H1 (cell line): ENCODE results near the gene PPP4R1. TPM values are rescaled to one million over a fixed set of nuclear protein-coding genes. Genes with fewer than 3 reads are reported as not detected.

Source experiments
- CTCF ChIA-PET: fragments of 300-600 bp; sonication (Branson Sonifier 250); formaldehyde crosslinking; loops from one replicate; lab custom pipeline; 2021; ENCODE audit not compliant: partially characterized antibody; lab: Charles Lee
- POLR2A ChIA-PET: fragments of 300-600 bp; sonication (Branson Sonifier 250); formaldehyde crosslinking; loops from one replicate; lab custom pipeline; 2021; ENCODE audit warnings: inconsistent platforms; ENCODE audit not compliant: partially characterized antibody; lab: Charles Lee
- DNase-seq, 2 experiments: peaks; one replicate each; pipeline versions ENCODE4 v3.0.0 to v3.0.0-alpha.2; 2010 to 2022; ENCODE audit warnings: low spot score in 2 of 2, low read depth in 1 of 2, mixed read lengths in 1 of 2
- FAIRE-seq: peaks from 2 replicates; lab custom pipeline; 2011; peaks lifted over from hg19 to GRCh38; lab: Jason Lieb, UNC
- H2AFZ ChIP-seq: 2 replicates; pipeline ENCODE4 v1.8.1; 2012; ENCODE audit warnings: low read length, inconsistent platforms
- H2AK5ac ChIP-seq: 2 replicates; pipeline ENCODE4 v1.6.1; 2013; ENCODE audit warnings: low read depth, low read length
- H2BK120ac ChIP-seq: replicated peaks from 2 replicates; pipeline ENCODE3; 2013; ENCODE audit warnings: low read depth, low read length, inconsistent platforms
- H2BK12ac ChIP-seq: 2 replicates; pipeline ENCODE4 v1.6.1; 2013; ENCODE audit warnings: low read depth, low read length
- H2BK15ac ChIP-seq: 2 replicates; pipeline ENCODE4 v1.6.1; 2013; ENCODE audit warnings: low read length
- H2BK20ac ChIP-seq: 2 replicates; pipeline ENCODE4 v1.6.1; 2013; ENCODE audit warnings: low read length
- H2BK5ac ChIP-seq: 2 replicates; pipeline ENCODE4 v1.6.1; 2013; ENCODE audit warnings: low read depth, low read length
- H3K14ac ChIP-seq: 2 replicates; pipeline ENCODE4 v1.6.1; 2013; ENCODE audit warnings: inconsistent platforms; ENCODE audit not compliant: insufficient read length
- H3K18ac ChIP-seq: 2 replicates; pipeline ENCODE4 v1.6.1; 2013; ENCODE audit warnings: low read length; ENCODE audit errors: extremely low read depth
- H3K23ac ChIP-seq: 2 replicates; pipeline ENCODE4 v1.6.1; 2013; ENCODE audit warnings: inconsistent platforms; ENCODE audit not compliant: insufficient read length
- H3K23me2 ChIP-seq: 2 replicates; pipeline ENCODE4 v1.6.1; 2013; ENCODE audit warnings: low read depth, low read length
- H3K27ac ChIP-seq: 2 replicates; pipeline ENCODE4 v1.6.1; 2011; ENCODE audit warnings: low read depth, low read length, inconsistent platforms
- H3K27me3 ChIP-seq, 4 experiments: replicated peaks in 1 of 4; 1 replicate in 1 of 4; 2 replicates in 3 of 4; pipeline versions ENCODE4 v1.6.1 to v1.8.1; 2011 to 2013; ENCODE audit warnings: low read length in 3 of 4, mild to moderate bottlenecking in 3 of 4, inconsistent platforms in 2 of 4, mixed read lengths in 2 of 4, moderate library complexity in 1 of 4; ENCODE audit not compliant: control insufficient read depth in 3 of 4, insufficient read depth in 3 of 4; ENCODE audit errors: extremely low read depth in 1 of 4
- H3K36me3 ChIP-seq, 4 experiments: 2 replicates each; pipeline versions ENCODE4 v1.6.1 to v1.8.1; 2011 to 2013; ENCODE audit warnings: mild to moderate bottlenecking in 4 of 4, low read length in 3 of 4, moderate library complexity in 2 of 4, control low read depth in 1 of 4, inconsistent platforms in 1 of 4; ENCODE audit not compliant: insufficient read depth in 4 of 4, control insufficient read depth in 2 of 4
- H3K4ac ChIP-seq: replicated peaks from 2 replicates; pipeline ENCODE3; 2013; ENCODE audit warnings: low read length, low read depth, mixed read lengths, inconsistent platforms; ENCODE audit not compliant: insufficient read length
- H3K4me1 ChIP-seq, 4 experiments: replicated peaks in 1 of 4; 1 replicate in 1 of 4; 2 replicates in 3 of 4; pipeline versions ENCODE4 v1.6.1 to v1.8.1; 2011 to 2013; ENCODE audit warnings: low read length in 3 of 4, inconsistent platforms in 2 of 4, mixed read lengths in 1 of 4; ENCODE audit not compliant: insufficient read depth in 4 of 4, control insufficient read depth in 3 of 4
- H3K4me2 ChIP-seq, 2 experiments: 2 replicates each; pipeline versions ENCODE4 v1.6.1 to v1.8.1; 2011 to 2013; ENCODE audit warnings: low read depth in 2 of 2, low read length in 2 of 2, control low read depth in 1 of 2, inconsistent platforms in 1 of 2, mild to moderate bottlenecking in 1 of 2; ENCODE audit not compliant: insufficient read depth in 1 of 2
- H3K4me3 ChIP-seq, 4 experiments: fragments of 200-600, 300-600 bp in 1 of 4; sonication (generic), shearing (Covaris generic), sonication (Bioruptor Twin) in 1 of 4; 2 replicates each; pipeline versions ENCODE4 v1.5.1 to v1.8.1; 2011 to 2016; ENCODE audit warnings: low read length in 4 of 4, low read depth in 3 of 4, control low read depth in 2 of 4, inconsistent platforms in 2 of 4, mild to moderate bottlenecking in 2 of 4, mixed read lengths in 1 of 4, moderate library complexity in 1 of 4; ENCODE audit not compliant: insufficient read depth in 2 of 4; ENCODE audit errors: extremely low read depth in 1 of 4
- H3K56ac ChIP-seq: replicated peaks from 2 replicates; pipeline ENCODE3; 2013; ENCODE audit warnings: low read depth, mild to moderate bottlenecking, mixed read lengths, low read length, inconsistent platforms; ENCODE audit not compliant: insufficient read length
- H3K79me1 ChIP-seq: 2 replicates; pipeline ENCODE4 v1.6.1; 2013; ENCODE audit warnings: low read depth, low read length, control low read depth
- H3K79me2 ChIP-seq, 2 experiments: 2 replicates each; pipeline versions ENCODE4 v1.6.1 to v1.8.1; 2012 to 2013; ENCODE audit warnings: low read length in 2 of 2, mild to moderate bottlenecking in 2 of 2, inconsistent platforms in 1 of 2; ENCODE audit not compliant: insufficient read depth in 2 of 2, control insufficient read depth in 1 of 2
- H3K9ac ChIP-seq, 4 experiments: replicated peaks in 1 of 4; 1 replicate in 1 of 4; 2 replicates in 3 of 4; pipeline versions ENCODE4 v1.6.1 to v1.8.1; 2011 to 2013; ENCODE audit warnings: low read depth in 3 of 4, low read length in 3 of 4, control low read depth in 2 of 4, mild to moderate bottlenecking in 2 of 4, moderate library complexity in 2 of 4, inconsistent platforms in 1 of 4; ENCODE audit errors: extremely low read depth in 1 of 4
- H3K9me3 ChIP-seq, 2 experiments: 2 replicates each; pipeline versions ENCODE4 v1.6.1 to v1.8.1; 2012 to 2013; ENCODE audit warnings: mild to moderate bottlenecking in 2 of 2, moderate library complexity in 2 of 2, control low read depth in 1 of 2, inconsistent platforms in 1 of 2, low read depth in 1 of 2, low read length in 1 of 2, mixed read lengths in 1 of 2; ENCODE audit not compliant: insufficient read depth in 2 of 2
- H4K20me1 ChIP-seq, 2 experiments: replicated peaks in 1 of 2; 2 replicates each; pipeline versions ENCODE3 to v1.8.1; 2011 to 2013; ENCODE audit warnings: inconsistent platforms in 2 of 2, low read length in 2 of 2, mild to moderate bottlenecking in 1 of 2; ENCODE audit not compliant: insufficient read depth in 2 of 2, control insufficient read depth in 1 of 2
- H4K5ac ChIP-seq: 2 replicates; pipeline ENCODE4 v1.6.1; 2013; ENCODE audit warnings: low read length, low read depth, mixed read lengths, inconsistent platforms; ENCODE audit not compliant: insufficient read length
- H4K8ac ChIP-seq: 2 replicates; pipeline ENCODE4 v1.8.0; 2013; ENCODE audit warnings: mild to moderate bottlenecking, moderate library complexity, low read length, inconsistent platforms; ENCODE audit not compliant: insufficient read depth; ENCODE audit errors: extremely low read depth
- H4K91ac ChIP-seq: replicated peaks from 2 replicates; pipeline ENCODE3; 2013; ENCODE audit warnings: low read length, mixed read lengths, inconsistent platforms; ENCODE audit not compliant: insufficient read length
- CEBPB ChIP-seq: IDR thresholded peaks from 2 replicates; pipeline ENCODE4 v1.6.1; 2012; ENCODE audit warnings: low read depth, low read length
- CHD1 ChIP-seq: IDR thresholded peaks from 2 replicates; pipeline ENCODE4 v1.6.1; 2012; ENCODE audit warnings: low read depth, low read length, improper control_type of control experiment
- JUN ChIP-seq: IDR thresholded peaks from 2 replicates; pipeline ENCODE4 v1.6.1; 2011; ENCODE audit warnings: low read depth, mild to moderate bottlenecking, improper control_type of control experiment, low read length
- KDM4A ChIP-seq: IDR thresholded peaks from one replicate; pipeline ENCODE4 v1.7.1; 2012; ENCODE audit warnings: low read depth, mild to moderate bottlenecking, moderate library complexity, low read length, inconsistent platforms; ENCODE audit not compliant: severe bottlenecking
- MAFK ChIP-seq: IDR thresholded peaks from 2 replicates; pipeline ENCODE4 v1.6.1; 2012; ENCODE audit warnings: low read depth, mild to moderate bottlenecking, improper control_type of control experiment, low read length
- PHF8 ChIP-seq: fragments of 200-600 bp; sonication (generic); conservative IDR thresholded peaks from 2 replicates; pipeline ENCODE4 v1.7.1; 2012; ENCODE audit warnings: low read depth, mild to moderate bottlenecking, inconsistent platforms, low read length, moderate library complexity
- POLR2A ChIP-seq, 2 experiments: IDR thresholded peaks; 1 replicate in 1 of 2; 2 replicates in 1 of 2; pipeline ENCODE4 v1.6.1; 2011; ENCODE audit warnings: low read depth in 2 of 2, low read length in 2 of 2, mild to moderate bottlenecking in 2 of 2; ENCODE audit errors: control extremely low read depth in 1 of 2
- RBBP5 ChIP-seq: IDR thresholded peaks from 2 replicates; pipeline ENCODE4 v1.7.1; 2012; ENCODE audit warnings: low read depth, mild to moderate bottlenecking, inconsistent platforms, low read length, moderate library complexity, borderline replicate concordance
- RFX5 ChIP-seq: IDR thresholded peaks from 2 replicates; pipeline ENCODE4 v1.6.1; 2011; ENCODE audit warnings: low read depth, low read length, improper control_type of control experiment, borderline replicate concordance
- RNF2 ChIP-seq: fragments of 200-900, 300-1000 bp; sonication (generic); IDR thresholded peaks from 2 replicates; pipeline ENCODE4 v1.7.1; 2016; ENCODE audit warnings: borderline replicate concordance, low read depth, mild to moderate bottlenecking, antibody characterized with exemption, low read length; ENCODE audit not compliant: poor library complexity, severe bottlenecking; ENCODE audit errors: missing control alignments
- SRF ChIP-seq: IDR thresholded peaks from 2 replicates; pipeline ENCODE4 v1.6.1; 2011; ENCODE audit warnings: mild to moderate bottlenecking, low read depth, low read length, moderate library complexity
- whole genome bisulfite sequencing, 2 experiments: shearing (Covaris generic) in 1 of 2; methylation state at CpG; one replicate each; pipeline versions ENCODE4 v1.1.6 to v1.1.7; 2013 to 2015; ENCODE audit warnings: low lambda C conversion rate in 2 of 2, mixed read lengths in 2 of 2, inconsistent platforms in 1 of 2, low coverage in 1 of 2, missing lambda C conversion rate in 1 of 2; ENCODE audit not compliant: insufficient replicate concordance in 2 of 2, insufficient coverage in 1 of 2, insufficient read length in 1 of 2; ENCODE audit errors: extremely low coverage in 1 of 2, missing lambda C conversion rate in 1 of 2; 5-methylcytosine and 5-hydroxymethylcytosine counted together
- polyA plus RNA-seq, 7 experiments: library from polyadenylated mRNA; depleted of rRNA in 3 of 7; stranded (reverse) in 5 of 7; unstranded in 2 of 7; fragments of >200 nt in 5 of 7; fragments of 200-250 nt in 2 of 7; gene quantifications; 1 replicate in 5 of 7; 2 replicates in 1 of 7; 4 replicates in 1 of 7; pipeline versions ENCODE4 v1.2.1 to v1.2.3, GENCODE V29; 2011 to 2013; ENCODE audit warnings: missing spikeins in 2 of 7, mixed read lengths in 2 of 7
- total RNA-seq: library from RNA; stranded (reverse); fragmentation: NEBNext Ultra II Directional; extraction: Animal tissue kit (Norgen Biotek cat#: 25700); gene quantifications from 2 replicates; pipeline ENCODE4 v1.2.1, GENCODE V29; 2021

PPP4R1 gene
- total and polyA plus RNA-seq, 2 of the 8 experiments (the other 6 are each of a cell fraction or from before 2014, with no cell fraction given) = 67.4 to 96.1 TPM

GRCh38 chr18:9558387-9559064, 55.8 kb downstream of the PPP4R1 start:
- Histone ChIP-seq H3K4ac (no peak overlapping the region), H2BK20ac (no peak overlapping the region), H3K18ac (no peak overlapping the region), H3K4me2 (no peak overlapping the region), H4K8ac (no peak overlapping the region), H3K4me3 (no peak overlapping the region), H2BK120ac (no peak overlapping the region), H3K23ac (no peak overlapping the region), H3K56ac (no peak overlapping the region), H2AFZ (no peak overlapping the region), H4K20me1 (no peaks in the 10 kb centered on the region), H4K5ac (no peak overlapping the region), H3K27ac (no peak overlapping the region), H2BK12ac (no peak overlapping the region), H3K23me2 (no peaks in the 10 kb centered on the region), H4K91ac (no peak overlapping the region), H3K79me2 (no peaks in the 10 kb centered on the region), H3K9ac (no peak overlapping the region), H2BK5ac (no peak overlapping the region), H2BK15ac (no peak overlapping the region), H3K79me1 (no peaks in the 10 kb centered on the region), H3K4me1 (no peaks in the 10 kb centered on the region), H3K36me3 (peaks cover 11 to 73% (median 52%) of the 10 kb centered on the region in 4 experiments), H3K9me3 (no peaks in the 10 kb centered on the region), H2AK5ac (no peak overlapping the region), H3K14ac (no peak overlapping the region), H3K27me3 (peaks cover 0 to 1% (median 0%) of the 10 kb centered on the region in 4 experiments; a peak in 2 of 7 replicates)
- CTCF ChIA-PET = interaction anchor here (0.6 to 5.6 kb wide), 2 partner anchors 17 to 25 kb away, joined by 3 to 42 read pairs; no protein-coding TSS in a partner anchor
- POLR2A ChIA-PET = interaction anchor here (0.5 kb wide), 1 partner anchor 341 kb away, joined by 4 read pairs; no protein-coding TSS in a partner anchor
- WGBS, 2 experiments = 93% methylated on average over 4 of the region's 4 CpGs; no CpG with 5 or more reads in 1 of the 2 experiments
- FAIRE-seq = no peak
- no peak for DNase-seq
- TF ChIP-seq RNF2 (no peak), PHF8 (no peak), MAFK (no peak), RFX5 (no peak), RBBP5 (no peak), CEBPB (no peak), JUN (no peak), POLR2A (IDR thresholded peaks at IDR 0.05; ENCODE audit: control extremely low read depth in 1 of 2, low read depth in 2 of 2, low read length in 2 of 2) (no peak), SRF (no peak), CHD1 (no peak), KDM4A (no peak)
